Stimulated activated CD8-positive, alpha-beta memory T cell treated with anti-CD3 and anti-CD28 coated beads, Interleukin-15, amount 100 ng/mL, for 1 hour (primary cell): Measurements from ENCODE around the gene ANLN.

ENCODE experiments used
- DNase-seq: peaks from one replicate; pipeline ENCODE4 v3.0.0-alpha.2; 2020; ENCODE audit warnings: low read depth

ANLN gene, protein sequence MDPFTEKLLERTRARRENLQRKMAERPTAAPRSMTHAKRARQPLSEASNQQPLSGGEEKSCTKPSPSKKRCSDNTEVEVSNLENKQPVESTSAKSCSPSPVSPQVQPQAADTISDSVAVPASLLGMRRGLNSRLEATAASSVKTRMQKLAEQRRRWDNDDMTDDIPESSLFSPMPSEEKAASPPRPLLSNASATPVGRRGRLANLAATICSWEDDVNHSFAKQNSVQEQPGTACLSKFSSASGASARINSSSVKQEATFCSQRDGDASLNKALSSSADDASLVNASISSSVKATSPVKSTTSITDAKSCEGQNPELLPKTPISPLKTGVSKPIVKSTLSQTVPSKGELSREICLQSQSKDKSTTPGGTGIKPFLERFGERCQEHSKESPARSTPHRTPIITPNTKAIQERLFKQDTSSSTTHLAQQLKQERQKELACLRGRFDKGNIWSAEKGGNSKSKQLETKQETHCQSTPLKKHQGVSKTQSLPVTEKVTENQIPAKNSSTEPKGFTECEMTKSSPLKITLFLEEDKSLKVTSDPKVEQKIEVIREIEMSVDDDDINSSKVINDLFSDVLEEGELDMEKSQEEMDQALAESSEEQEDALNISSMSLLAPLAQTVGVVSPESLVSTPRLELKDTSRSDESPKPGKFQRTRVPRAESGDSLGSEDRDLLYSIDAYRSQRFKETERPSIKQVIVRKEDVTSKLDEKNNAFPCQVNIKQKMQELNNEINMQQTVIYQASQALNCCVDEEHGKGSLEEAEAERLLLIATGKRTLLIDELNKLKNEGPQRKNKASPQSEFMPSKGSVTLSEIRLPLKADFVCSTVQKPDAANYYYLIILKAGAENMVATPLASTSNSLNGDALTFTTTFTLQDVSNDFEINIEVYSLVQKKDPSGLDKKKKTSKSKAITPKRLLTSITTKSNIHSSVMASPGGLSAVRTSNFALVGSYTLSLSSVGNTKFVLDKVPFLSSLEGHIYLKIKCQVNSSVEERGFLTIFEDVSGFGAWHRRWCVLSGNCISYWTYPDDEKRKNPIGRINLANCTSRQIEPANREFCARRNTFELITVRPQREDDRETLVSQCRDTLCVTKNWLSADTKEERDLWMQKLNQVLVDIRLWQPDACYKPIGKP

GRCh38 chr7:36389371-36390198 is at the start of gene ANLN:
ANLN (plus strand) TSS chr7:36389862; CDS start chr7:36390027, 165 bp downstream.
- DNase-seq, result peak; percentile 63

- DNase-seq, result no peak
Measured at GRCh38 chr7:36343548-36343947, 46.1 kb upstream of the ANLN start.

DNA sequence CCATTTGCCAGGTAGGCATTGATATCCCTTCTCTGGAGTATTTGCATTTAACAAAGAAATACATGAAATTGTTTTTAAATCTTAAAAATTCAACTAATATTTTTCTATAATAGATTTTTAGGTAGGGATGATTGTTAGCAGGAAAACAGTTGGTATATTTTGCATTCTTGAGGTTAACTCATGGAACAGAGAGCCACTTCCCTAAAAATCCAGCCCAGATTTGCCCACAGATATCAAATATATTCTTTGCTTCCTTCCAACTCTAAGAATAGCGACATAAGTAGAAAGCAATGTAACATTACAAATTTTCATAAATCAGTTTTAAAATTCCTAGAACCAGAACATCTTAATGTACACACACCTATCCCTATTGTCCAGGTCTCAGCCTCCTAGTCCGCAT is 45.0 kb upstream of the ANLN start:
- DNase-seq, result no peak

- DNase-seq, result no peak
Measured at GRCh38 chr7:36346260-36346831, 43.3 kb upstream of the ANLN start.

- DNase-seq, result no peak
Measured at GRCh38 chr7:36348256-36348655, 41.4 kb upstream of the ANLN start.

DNA sequence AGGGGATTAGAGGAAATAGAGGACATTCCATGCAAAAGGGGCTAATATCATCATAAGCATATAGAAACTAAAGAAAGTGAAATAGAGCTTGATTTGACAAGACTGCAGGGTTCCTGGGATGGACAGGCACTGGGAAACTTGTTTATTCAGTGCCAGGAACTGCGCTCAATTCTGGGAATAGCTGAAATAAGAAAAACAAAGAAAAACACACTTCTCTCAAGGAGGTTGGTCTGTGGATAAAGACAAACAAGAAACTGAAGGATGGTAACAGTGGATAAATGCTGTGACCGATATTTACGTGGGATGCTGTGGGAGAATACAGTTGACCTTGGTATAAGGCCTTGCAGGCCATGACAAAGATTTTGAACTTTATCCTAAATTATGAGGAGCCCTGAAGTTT is 40.9 kb upstream of the ANLN start:
- no peak for DNase-seq

GRCh38 chr7:36349626-36350025 is 40.0 kb upstream of the ANLN start:
- DNase-seq, result no peak

- DNase-seq, result no peak
Measured at GRCh38 chr7:36355490-36355889, 34.2 kb upstream of the ANLN start.

GRCh38 chr7:36357054-36357453 is 32.6 kb upstream of the ANLN start:
- DNase-seq, result no peak

GRCh38 chr7:36358589-36358988 is 31.1 kb upstream of the ANLN start:
- DNase-seq, result no peak

GRCh38 chr7:36360244-36360643 is 29.4 kb upstream of the ANLN start:
- no peak for DNase-seq

DNA sequence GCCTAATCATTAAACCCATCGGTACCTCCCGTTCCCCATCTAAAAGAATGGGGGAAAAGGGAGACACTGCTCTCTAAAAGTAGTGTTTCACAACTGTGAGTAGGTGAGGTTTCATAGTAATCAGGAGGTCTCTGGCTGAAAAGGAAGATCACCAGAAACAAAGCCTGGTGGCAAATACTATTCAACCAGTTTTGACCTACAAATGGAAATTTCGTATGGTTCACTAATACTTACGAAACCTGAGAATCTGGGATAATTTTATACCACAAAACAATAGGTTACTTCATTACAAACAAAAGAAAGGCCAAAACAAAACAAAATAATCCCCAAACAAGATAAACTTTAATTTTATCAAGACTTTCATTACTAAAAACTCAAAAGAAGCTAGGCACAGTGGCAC is 28.4 kb upstream of the ANLN start:
- no peak for DNase-seq

- no peak for DNase-seq
Measured at GRCh38 chr7:36363515-36363914, 26.1 kb upstream of the ANLN start.

DNA sequence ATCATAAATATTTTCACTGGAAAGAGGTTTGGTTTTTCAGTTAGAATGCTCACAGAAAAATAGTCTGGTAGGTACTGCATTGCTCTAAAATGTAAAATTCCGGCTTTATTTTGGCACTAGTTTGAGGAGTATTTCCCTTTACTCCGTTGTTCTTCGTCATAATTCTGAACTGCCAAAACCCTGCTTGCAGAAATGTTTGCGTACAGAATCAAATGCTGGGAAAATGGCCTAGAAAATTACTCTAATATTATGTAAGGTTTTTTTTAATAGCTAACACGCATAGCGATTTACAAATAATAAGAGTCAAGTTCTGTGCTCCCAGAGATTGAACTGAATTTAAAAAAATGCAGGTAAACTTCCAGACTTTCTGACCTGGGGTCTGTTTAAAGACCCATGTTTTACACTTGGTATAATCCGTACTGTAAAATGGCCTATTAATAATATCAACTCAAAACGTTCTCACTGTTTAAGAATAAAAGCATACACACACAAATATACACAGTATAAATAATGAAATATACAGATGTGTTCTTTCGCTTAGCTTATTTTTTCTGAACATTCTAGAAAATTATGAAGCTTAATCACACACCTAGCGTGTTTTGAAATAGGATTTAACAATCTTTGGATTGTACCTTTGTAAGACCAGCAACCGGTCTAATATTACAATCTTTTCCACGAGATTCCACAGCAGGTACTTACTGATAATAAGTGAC is 23.5 kb upstream of the ANLN start:
- DNase-seq, result no peak

GRCh38 chr7:36366718-36367560 is 22.7 kb upstream of the ANLN start:
- peak; percentile 85 for DNase-seq

- DNase-seq, result no peak
Measured at GRCh38 chr7:36367561-36368077, 22.0 kb upstream of the ANLN start.

DNA sequence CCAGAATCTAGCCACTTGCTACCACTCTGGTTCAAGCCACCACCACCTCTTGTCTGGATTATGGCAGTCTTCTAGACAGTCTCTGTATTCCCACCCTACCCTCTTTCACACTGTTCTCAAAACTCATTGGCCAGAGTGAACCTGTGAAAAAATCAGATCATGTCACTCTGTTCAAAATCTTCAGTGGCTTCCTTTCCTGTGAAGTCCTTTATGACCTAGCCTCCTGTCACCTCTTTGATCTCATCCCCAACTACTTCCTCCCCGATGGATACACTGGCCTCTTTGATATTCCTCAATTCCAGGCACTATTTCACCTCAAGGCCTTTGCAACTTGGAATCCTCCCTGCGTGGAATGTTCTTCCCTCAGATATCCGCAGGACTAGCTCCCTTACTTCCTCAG is 21.2 kb upstream of the ANLN start:
- DNase-seq, result no peak

DNA sequence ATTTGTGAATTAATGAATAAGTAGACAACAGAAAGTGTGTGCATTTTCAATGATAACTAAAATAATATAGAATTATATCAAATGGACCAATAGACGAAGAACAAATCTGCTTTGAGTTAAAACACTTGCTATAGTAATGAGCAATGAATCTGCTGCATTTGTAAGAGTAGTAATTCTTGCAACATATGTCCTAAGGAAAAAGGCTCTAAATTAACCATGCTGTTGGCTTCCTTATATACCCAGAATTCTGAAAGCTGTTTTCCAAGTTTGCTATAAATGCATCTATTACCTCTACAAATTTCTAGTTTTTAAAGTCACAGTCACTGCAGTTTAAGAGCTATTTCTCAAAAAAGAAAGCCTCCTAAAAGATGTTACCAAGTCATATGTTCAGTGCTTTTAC is 20.5 kb upstream of the ANLN start:
- DNase-seq, result no peak

DNA sequence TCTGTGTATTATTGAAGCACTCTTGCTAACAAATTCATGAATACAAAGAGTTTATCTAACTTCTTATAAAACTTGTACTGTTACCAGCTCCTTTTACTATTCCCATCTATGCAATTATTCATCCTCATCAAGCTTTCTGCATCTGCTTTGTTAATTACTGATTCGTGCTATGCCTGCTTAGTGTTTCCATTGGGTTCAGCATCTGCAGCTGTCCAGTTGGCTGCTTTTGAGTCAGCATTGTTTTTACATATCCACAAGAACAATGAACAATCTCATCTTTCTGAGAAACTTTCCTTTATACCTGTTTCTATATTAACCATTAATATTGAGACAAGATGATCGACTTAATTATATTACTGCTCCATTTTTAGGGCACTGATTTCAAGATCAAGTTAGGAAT is 19.6 kb upstream of the ANLN start:
- no peak for DNase-seq

- DNase-seq, result no peak
Measured at GRCh38 chr7:36372156-36372555, 17.5 kb upstream of the ANLN start.
